Raji (cell line): Measurements from ENCODE around the gene YTHDF2.

Source experiments
- POLR2A ChIP-seq: IDR thresholded peaks from 2 replicates; pipeline ENCODE4 v1.6.1; 2011; ENCODE audit warnings: low read depth, low read length, control low read depth; ENCODE audit not compliant: insufficient read depth

The YTHDF2 gene

DNA sequence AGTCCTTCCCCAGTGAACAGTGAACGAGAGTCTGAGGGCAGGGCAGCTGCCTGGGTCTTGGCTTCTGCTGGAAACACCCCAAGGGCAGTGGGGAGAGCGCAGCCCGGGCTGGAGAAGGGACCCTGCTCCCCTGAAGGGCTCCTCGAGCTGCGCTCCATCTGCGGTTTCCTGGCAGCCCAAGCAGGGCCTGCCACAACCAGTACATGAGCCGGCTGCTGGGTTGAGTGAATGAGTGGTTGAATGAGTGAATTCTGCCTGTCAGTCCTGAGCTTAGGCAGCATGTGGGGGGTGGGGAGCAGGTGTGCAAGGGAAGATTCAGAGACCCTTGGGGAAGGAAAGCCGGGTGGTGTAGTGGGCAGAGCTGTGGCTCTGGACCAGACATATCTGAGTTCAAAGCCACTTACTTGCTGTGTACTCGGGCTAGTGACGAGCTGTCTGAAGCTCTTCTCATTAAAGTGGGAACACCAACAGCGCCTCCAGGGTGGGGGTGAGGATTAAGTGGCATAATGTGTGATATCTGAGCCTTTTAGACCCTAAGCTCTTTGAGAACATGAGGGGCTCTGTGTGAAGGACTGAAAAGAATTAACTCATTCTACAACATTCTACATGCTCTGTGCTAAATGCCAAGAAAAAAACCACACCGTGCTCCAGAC lies 78.9 kb downstream of the YTHDF2 start:
- no peak for TF ChIP-seq POLR2A

DNA sequence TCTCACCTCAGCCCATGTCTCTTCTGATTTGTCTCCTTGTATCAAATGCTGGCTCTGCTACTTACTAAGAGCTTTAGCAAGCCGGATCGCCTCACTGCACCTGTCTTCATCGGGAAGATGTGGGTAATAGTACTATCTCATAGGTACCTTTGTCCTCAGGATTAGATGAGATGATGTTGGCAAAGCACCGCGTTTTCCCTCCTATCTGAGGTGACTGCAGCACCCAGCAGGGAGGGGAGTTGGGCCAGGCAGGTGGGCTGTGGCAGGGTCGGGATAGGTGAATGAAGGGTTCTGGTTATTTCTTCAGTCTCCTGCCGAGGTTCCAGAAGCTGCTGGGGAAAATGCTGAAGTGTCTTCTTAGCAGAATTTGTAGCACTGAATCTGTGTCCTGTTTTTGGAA lies 80.4 kb downstream of the YTHDF2 start:
- no peak for TF ChIP-seq POLR2A

DNA sequence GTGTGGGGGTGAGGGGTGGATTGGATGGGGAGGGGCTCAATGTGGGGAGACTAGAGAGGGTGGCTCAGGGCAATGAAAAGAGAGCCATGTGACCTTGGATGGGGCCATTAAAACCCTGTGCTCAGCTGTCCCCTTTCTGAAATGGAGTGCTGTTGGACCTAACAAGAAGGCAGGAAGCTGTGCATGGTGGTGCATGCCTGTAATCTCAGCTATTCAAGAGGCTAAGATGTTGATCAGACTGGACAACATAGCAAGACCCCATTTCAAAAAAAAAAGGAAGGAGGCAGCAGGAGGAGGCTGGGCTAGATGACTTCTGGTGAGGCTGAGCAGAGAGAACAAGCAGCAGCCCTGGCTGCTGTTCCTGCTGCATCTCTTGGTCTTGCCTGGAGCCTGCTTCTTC lies 82.3 kb downstream of the YTHDF2 start:
- TF ChIP-seq POLR2A: no peak
